ENCODE data around the gene PLVAP. TPM values are rescaled to one million over a fixed set of nuclear protein-coding genes. Genes with fewer than 3 reads are reported as not detected.

PLVAP gene
- total RNA-seq, result not detected

- POLR2A ChIA-PET, result interaction anchor here (1.0 kb wide), 1 partner anchor 11 kb away, joined by 3 read pairs; no protein-coding TSS in a partner anchor
- intact Hi-C loops (cut with micrococcal nuclease), result no loop called here
- H3K4me1 Mint-ChIP-seq (ENCODE audit: low read depth), result no peaks in the 10 kb centered on the region
Observed at GRCh38 chr19:17376935-17377600, at the start of gene PLVAP. PLVAP (minus strand) TSS chr19:17377342; CDS start chr19:17377288, 54 bp downstream.

GRCh38 chr19:17424743-17425365 lies 47.7 kb upstream of the PLVAP start:
- TF ChIP-seq CTCF (IDR thresholded peaks at IDR 0.05), result peak; percentile 44
- ATAC-seq (peak; percentile 75), DNase-seq (peak; percentile 61)
- intact Hi-C loops (cut with micrococcal nuclease), result no loop called here
- H3K4me3 Mint-ChIP-seq, result no peak overlapping the region
- ChIA-PET CTCF (interaction anchor here (1.2 to 1.6 kb wide), 2 partner anchors 16 kb away, joined by 3 to 4 read pairs; no protein-coding TSS in a partner anchor), POLR2A (no interaction called here)
- no peaks in the 10 kb centered on the region for H3K27me3 Mint-ChIP-seq
- no peak overlapping the region for H3K27ac Mint-ChIP-seq
- H3K36me3 Mint-ChIP-seq (ENCODE audit: low read depth), result peaks cover 10% of the 10 kb centered on the region
- no peaks in the 10 kb centered on the region for H3K9me3 Mint-ChIP-seq
- peaks cover 8% of the 10 kb centered on the region for H3K4me1 Mint-ChIP-seq (ENCODE audit: low read depth)

More at GRCh38 chr19:17376935-17377600, at the start of gene PLVAP:
- Mint-ChIP-seq H3K27ac (no peak within 1 kb of the TSS), H3K4me3 (no peak within 1 kb of the TSS), H3K36me3 (ENCODE audit: low read depth) (no peaks in the 10 kb centered on the region), H3K27me3 (peaks cover 5% of the 10 kb centered on the region), H3K9me3 (no peaks in the 10 kb centered on the region)
- TF ChIP-seq CTCF (IDR thresholded peaks at IDR 0.05), result no peak
- CTCF ChIA-PET, result interaction anchor here (1.1 to 2.0 kb wide), 2 partner anchors 9 to 14 kb away, joined by 3 to 7 read pairs; no protein-coding TSS in a partner anchor
- DNase-seq (no peak), ATAC-seq (no peak)

- no peaks in the 10 kb centered on the region for H3K27me3 Mint-ChIP-seq
- H3K27ac Mint-ChIP-seq, result no peak overlapping the region
- H3K4me3 Mint-ChIP-seq, result no peak overlapping the region
- POLR2A ChIA-PET, result interaction anchor here (1.9 kb wide), 1 partner anchor 18 kb away, joined by 6 read pairs; the partner anchor contains the start of gene BST2
- no peaks in the 10 kb centered on the region for H3K9me3 Mint-ChIP-seq
- intact Hi-C loops (cut with micrococcal nuclease), result no loop called here
- CTCF ChIA-PET, result interaction anchor here (1.2 kb wide), 1 partner anchor 17 kb away, joined by 3 read pairs; no protein-coding TSS in a partner anchor
- peaks cover 10% of the 10 kb centered on the region for H3K36me3 Mint-ChIP-seq (ENCODE audit: low read depth)
- no peak for TF ChIP-seq CTCF (IDR thresholded peaks at IDR 0.05)
- no peak for ATAC-seq
- peaks cover 13% of the 10 kb centered on the region for H3K4me1 Mint-ChIP-seq (ENCODE audit: low read depth)
- no peak for DNase-seq
Observed at GRCh38 chr19:17423429-17424208, 46.5 kb upstream of the PLVAP start.

- H3K27ac Mint-ChIP-seq, result no peak overlapping the region
- ATAC-seq, result no peak
- intact Hi-C loops (cut with micrococcal nuclease), result no loop called here
- no peaks in the 10 kb centered on the region for H3K9me3 Mint-ChIP-seq
- ChIA-PET POLR2A (interaction anchor here (1.9 kb wide), 1 partner anchor 16 kb away, joined by 6 read pairs; the partner anchor contains the start of gene BST2), CTCF (interaction anchor here (1.3 to 3.3 kb wide), 2 partner anchors 9 to 33 kb away, joined by 3 to 7 read pairs; no protein-coding TSS in a partner anchor)
- no peak overlapping the region for H3K4me3 Mint-ChIP-seq
- H3K27me3 Mint-ChIP-seq, result no peaks in the 10 kb centered on the region
- peaks cover 10% of the 10 kb centered on the region for H3K36me3 Mint-ChIP-seq (ENCODE audit: low read depth)
- no peak for DNase-seq
- TF ChIP-seq CTCF (IDR thresholded peaks at IDR 0.05), result no peak
- peaks cover 13% of the 10 kb centered on the region for H3K4me1 Mint-ChIP-seq (ENCODE audit: low read depth)
Observed at GRCh38 chr19:17421942-17422341, 44.8 kb upstream of the PLVAP start.
